Psoas muscle (tissue), 8 donors: ENCODE data around the gene MUC20. TPM values are rescaled to one million over a fixed set of nuclear protein-coding genes. Genes with fewer than 3 reads are reported as not detected.

Experiments
- ATAC-seq, 4 donors: fragments of 200-7000 bp; cut with Tn5 transposase; one replicate each; pipeline ENCODE4 v1.9.1; 2020; ENCODE audit warnings: moderate library complexity in 3 of 4, mild to moderate bottlenecking in 2 of 4
- DNase-seq, 2 donors: peaks; one replicate each; pipeline ENCODE4 v3.0.0-alpha.2; 2020
- H3K27ac ChIP-seq: fragments of 200-600 bp; one replicate; pipeline ENCODE4 v1.8.0; 2022
- H3K27me3 ChIP-seq, 3 donors: fragments of 200-600 bp in 1 of 3; one replicate each; pipeline versions ENCODE4 v1.6.1 to v1.8.0; 2013 to 2022; ENCODE audit warnings: low read length in 2 of 3, mild to moderate bottlenecking in 2 of 3, moderate library complexity in 1 of 3; ENCODE audit not compliant: insufficient read depth in 3 of 3
- H3K36me3 ChIP-seq, 2 donors: fragments of 200-600 bp in 1 of 2; one replicate each; pipeline versions ENCODE4 v1.6.1 to v1.8.0; 2013 to 2022; ENCODE audit warnings: low read depth in 1 of 2, mild to moderate bottlenecking in 1 of 2, moderate library complexity in 1 of 2; ENCODE audit not compliant: insufficient read depth in 1 of 2
- H3K4me1 ChIP-seq: fragments of 200-600 bp; one replicate; pipeline ENCODE4 v1.8.0; 2022
- H3K4me3 ChIP-seq: fragments of 200-600 bp; one replicate; pipeline ENCODE4 v1.8.0; 2022; ENCODE audit warnings: mild to moderate bottlenecking
- H3K9me3 ChIP-seq: fragments of 200-600 bp; one replicate; pipeline ENCODE4 v1.8.0; 2022
- CTCF ChIP-seq: fragments of 200-600 bp; IDR thresholded peaks from one replicate; pipeline ENCODE4 v1.8.0; 2022; ENCODE audit warnings: antibody characterized with exemption
- WGBS, 3 donors: extraction: QIAGEN DNeasy Blood & Tissue Kit; methylation state at CpG; one replicate each; pipeline versions ENCODE4 v1.1.6 to v1.1.7; 2013; 5-methylcytosine and 5-hydroxymethylcytosine counted together
- intact Hi-C, 2 donors: fragments of 100-400 bp; cut with DNase I; formaldehyde crosslinking; loops; one replicate each; pipeline versions ENCODE4 v1.11.0 to v1.14.2; 2022
- polyA plus RNA-seq, 3 donors: library from polyadenylated mRNA; stranded (reverse); fragments of 200-250 nt; gene quantifications; one replicate each; pipeline ENCODE4 v1.2.3, GENCODE V29; 2013
- total RNA-seq, 4 donors: library from RNA; stranded (reverse); fragmentation: NEBNext Ultra II Directional in 2 of 4; extraction: Animal tissue kit (Norgen Biotek cat#: 25700) in 2 of 4; gene quantifications; one replicate each; pipeline versions ENCODE4 v1.2.1 to v1.2.4, GENCODE V29; 2021 to 2023
- donor health status: healthy with polysubstance abuse.
- donor health status: DM: no; HTN: no; CAD: no; lungs with moderate emphysema.
- donor health status: Bipolar disorder and iron deficiency.
- donor health status: healthy.
- donor health status: DM: yes; HTN: yes; CAD: no.
- donor health status: DM: no; HTN: no; CAD: no.
- donor health status: DM: no; HTN: no; CAD: no.
- donor health status: DM: yes; HTN: yes; CAD: no.

MUC20 gene
- total and polyA plus RNA-seq, 7 donors: 1.3 to 3.9 (median 1.5) TPM

- ATAC-seq (no peak), DNase-seq (no peak)
- 74 to 82% (median 78%) methylated on average over 32 to 43 of the region's 43 CpGs for WGBS, 3 donors
- Histone ChIP-seq H3K36me3 (no peaks in the 10 kb centered on the region), H3K4me1 (no peaks in the 10 kb centered on the region), H3K9me3 (no peaks in the 10 kb centered on the region), H3K27ac (no peak overlapping the region), H3K27me3 (peaks cover 0 to 54% (median 25%) of the 10 kb centered on the region in 3 donors), H3K4me3 (no peak overlapping the region)
- no peak for TF ChIP-seq CTCF
- intact Hi-C loops: no loop called here
Measured at GRCh38 chr3:195762611-195763010, 41.8 kb downstream of the MUC20 start.

GRCh38 chr3:195763076-195763830, 42.5 kb downstream of the MUC20 start:
- no peak overlapping the region for H3K27ac ChIP-seq
- intact Hi-C loops: no loop called here
- no peaks in the 10 kb centered on the region for H3K4me1 ChIP-seq
- no peaks in the 10 kb centered on the region for H3K36me3 ChIP-seq
- H3K27me3 ChIP-seq: peaks cover 0 to 48% (median 20%) of the 10 kb centered on the region in 3 donors
- ATAC-seq (no peak), DNase-seq (no peak)
- H3K9me3 ChIP-seq: no peaks in the 10 kb centered on the region
- WGBS, 3 donors: 39 to 61% (median 52%) methylated on average over 28 of the region's 28 CpGs
- H3K4me3 ChIP-seq: no peak overlapping the region
- no peak for TF ChIP-seq CTCF

GRCh38 chr3:195763843-195764825, 43.4 kb downstream of the MUC20 start:
- no peak for TF ChIP-seq CTCF
- Histone ChIP-seq H3K36me3 (no peaks in the 10 kb centered on the region), H3K27ac (no peak overlapping the region), H3K4me3 (no peak overlapping the region), H3K27me3 (peaks cover 0 to 39% (median 15%) of the 10 kb centered on the region in 3 donors), H3K9me3 (no peaks in the 10 kb centered on the region), H3K4me1 (no peaks in the 10 kb centered on the region)
- intact Hi-C loops: no loop called here
- WGBS, 3 donors: 60 to 76% (median 66%) methylated on average over 25 to 26 of the region's 26 CpGs
- DNase-seq (peak in 1 of 2 donors; percentile 41), ATAC-seq (peak in 1 of 4 donors; percentile 16)

- 74 to 78% (median 77%) methylated on average over 27 to 28 of the region's 28 CpGs for WGBS, 3 donors
- no peaks in the 10 kb centered on the region for H3K4me1 ChIP-seq
- H3K27me3 ChIP-seq: peaks cover 0 to 33% (median 13%) of the 10 kb centered on the region in 3 donors
- ATAC-seq: no peak
- H3K36me3 ChIP-seq: no peaks in the 10 kb centered on the region
- no peak overlapping the region for H3K27ac ChIP-seq
- no peaks in the 10 kb centered on the region for H3K9me3 ChIP-seq
- no peak overlapping the region for H3K4me3 ChIP-seq
- intact Hi-C loops: no loop called here
- no peak for TF ChIP-seq CTCF
- DNase-seq: peak in 1 of 2 donors; percentile 51
Measured at GRCh38 chr3:195764961-195765706, 44.4 kb downstream of the MUC20 start.
